Stomach smooth muscle (tissue), 2 donors: Measurements from ENCODE around the gene CABP5.

Experiments used
- H3K27ac ChIP-seq: one replicate; pipeline ENCODE4 v1.7.0; 2013; ENCODE audit warnings: mild to moderate bottlenecking, low read length, inconsistent platforms
- H3K27me3 ChIP-seq, 2 donors: one replicate each; pipeline ENCODE4 v1.7.0; 2013; ENCODE audit warnings: low read length in 2 of 2; ENCODE audit not compliant: insufficient read depth in 2 of 2, control insufficient read depth in 1 of 2
- H3K36me3 ChIP-seq, 2 donors: one replicate each; pipeline ENCODE4 v1.7.0; 2013; ENCODE audit warnings: low read length in 2 of 2; ENCODE audit not compliant: control insufficient read depth in 2 of 2, insufficient read depth in 2 of 2
- H3K4me1 ChIP-seq: one replicate; pipeline ENCODE4 v1.7.0; 2013; ENCODE audit warnings: low read length; ENCODE audit not compliant: control insufficient read depth, insufficient read depth
- H3K4me3 ChIP-seq, 2 donors: one replicate each; pipeline ENCODE4 v1.7.0; 2013; ENCODE audit warnings: low read length in 2 of 2
- H3K9ac ChIP-seq, 2 donors: one replicate each; pipeline ENCODE4 v1.7.0; 2013; ENCODE audit warnings: low read length in 2 of 2, mild to moderate bottlenecking in 1 of 2
- H3K9me3 ChIP-seq, 2 donors: one replicate each; pipeline ENCODE4 v1.7.0; 2013; ENCODE audit warnings: low read length in 2 of 2; ENCODE audit not compliant: control insufficient read depth in 2 of 2
- donor health status: healthy.
- donor health status: Pancreatic carcinoma.

The CABP5 gene

DNA sequence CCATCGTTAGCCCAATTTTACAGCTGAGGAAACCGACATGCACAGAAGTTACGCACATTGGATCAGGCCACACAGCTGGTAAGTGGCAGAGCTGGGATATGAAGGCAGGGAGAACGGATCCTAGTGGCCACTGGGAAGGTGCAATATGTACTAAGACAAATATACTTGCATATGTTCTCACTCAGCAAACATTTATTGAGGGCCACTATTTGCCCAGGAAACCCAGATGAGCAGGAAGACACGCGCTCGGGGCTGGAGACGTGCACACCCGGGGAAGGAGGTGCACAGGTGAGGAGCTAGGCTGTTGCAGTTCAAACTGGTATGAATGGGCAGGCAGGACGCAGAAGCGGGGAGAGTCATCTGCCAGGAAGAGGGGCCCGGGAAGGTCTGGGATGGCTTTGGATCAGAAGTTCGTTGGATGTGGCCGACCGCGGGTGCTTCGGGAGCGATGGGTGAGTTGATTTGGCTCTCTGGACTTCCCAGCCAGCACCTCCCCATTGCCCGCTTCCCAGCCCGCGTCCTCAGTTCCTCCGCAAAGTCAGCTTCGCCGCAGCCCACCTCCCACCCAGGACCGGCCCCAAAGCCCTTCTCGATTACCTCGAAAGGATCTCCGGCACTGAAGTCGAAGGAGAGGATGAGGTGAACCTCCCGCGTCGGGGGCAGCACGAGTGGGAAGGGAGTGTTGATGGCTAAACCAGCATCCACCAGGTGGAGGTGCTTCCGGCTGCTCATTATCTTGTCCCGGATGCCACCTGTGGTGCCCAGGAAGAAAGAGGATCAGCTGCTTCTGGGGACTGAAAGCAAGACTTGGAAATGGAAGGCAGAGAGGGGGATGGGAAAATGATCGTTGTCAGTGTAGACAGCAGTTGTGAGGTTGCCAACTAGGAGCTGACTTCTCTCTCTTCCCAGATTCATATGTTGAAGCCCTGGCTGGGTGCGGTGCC lies 17.8 kb upstream of the CABP5 start:
- Histone ChIP-seq H3K36me3 (peaks cover 9 to 11% of the 10 kb centered on the region in 2 donors), H3K27ac (no peak overlapping the region), H3K4me1 (no peaks in the 10 kb centered on the region), H3K27me3 (no peaks in the 10 kb centered on the region), H3K4me3 (no peak overlapping the region), H3K9me3 (no peaks in the 10 kb centered on the region), H3K9ac (no peak overlapping the region)

DNA sequence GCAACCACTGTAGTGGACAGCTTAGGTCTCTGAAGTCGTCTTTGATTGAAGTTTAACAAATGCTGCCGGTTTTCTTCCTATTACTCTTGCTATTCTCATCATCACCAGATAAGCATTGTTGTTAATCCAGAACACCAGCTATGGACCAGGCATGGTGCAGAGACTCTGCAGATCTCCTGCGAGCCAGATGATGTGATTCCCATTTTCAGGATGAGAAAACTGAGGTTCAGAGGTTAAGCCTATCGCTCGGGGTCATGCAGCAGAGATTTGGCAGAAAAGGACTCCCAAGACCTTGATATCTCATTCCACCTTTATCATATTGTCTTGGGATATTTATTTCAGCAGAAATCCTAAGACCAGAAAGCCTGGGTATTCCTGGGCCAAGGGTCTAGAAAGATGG lies 16.5 kb upstream of the CABP5 start:
- Histone ChIP-seq H3K27ac (no peak overlapping the region), H3K4me1 (no peaks in the 10 kb centered on the region), H3K9me3 (no peaks in the 10 kb centered on the region), H3K36me3 (peaks cover 3 to 7% of the 10 kb centered on the region in 2 donors), H3K4me3 (no peak overlapping the region), H3K27me3 (no peaks in the 10 kb centered on the region), H3K9ac (no peak overlapping the region)

DNA sequence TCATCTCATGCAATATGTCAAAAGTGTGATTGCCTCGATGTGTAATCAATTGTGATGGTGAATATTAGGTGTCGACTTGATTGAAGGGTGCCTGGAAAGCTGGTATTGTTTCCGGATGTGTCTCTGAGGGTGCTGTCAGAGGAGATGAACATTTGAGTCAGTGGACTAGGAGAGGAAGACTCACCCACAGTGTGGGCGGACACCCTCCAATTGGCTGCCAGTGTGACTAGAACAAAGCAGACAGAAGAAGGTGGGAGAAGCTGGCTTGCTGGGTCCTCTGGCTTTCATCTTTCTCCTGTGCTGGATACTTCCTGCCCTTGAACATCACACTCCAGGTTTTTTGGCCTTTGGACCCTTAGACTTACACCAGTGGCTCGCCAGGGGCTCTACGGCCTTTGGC lies 15.5 kb upstream of the CABP5 start:
- no peaks in the 10 kb centered on the region for H3K4me1 ChIP-seq
- no peak overlapping the region for H3K4me3 ChIP-seq
- peaks cover 5 to 7% of the 10 kb centered on the region in 2 donors for H3K36me3 ChIP-seq

DNA sequence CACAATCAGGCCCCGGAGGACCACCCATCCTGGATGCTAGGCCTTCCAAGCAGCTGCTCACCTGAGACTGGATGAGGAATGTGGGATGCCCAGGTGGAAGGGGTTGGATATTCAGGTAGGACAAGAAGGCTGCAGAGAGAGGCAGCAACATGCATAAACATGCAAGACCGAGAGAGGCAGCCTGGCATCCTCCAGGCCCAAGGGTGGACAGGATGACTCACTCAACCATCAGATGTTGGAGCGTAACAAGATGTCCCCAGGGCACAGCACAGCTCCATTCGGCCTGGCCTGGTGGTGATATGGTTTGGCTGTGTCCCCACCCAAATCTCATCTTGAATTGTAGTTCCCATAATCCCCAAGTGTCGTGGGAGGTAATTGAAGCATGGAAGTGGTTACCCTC lies 10.0 kb upstream of the CABP5 start:
- H3K9ac ChIP-seq: no peak overlapping the region

More for the DNA sequence above, 15.5 kb upstream of the CABP5 start:
- Histone ChIP-seq H3K27ac (no peak overlapping the region), H3K9ac (no peak overlapping the region), H3K27me3 (no peaks in the 10 kb centered on the region), H3K9me3 (no peaks in the 10 kb centered on the region)

DNA sequence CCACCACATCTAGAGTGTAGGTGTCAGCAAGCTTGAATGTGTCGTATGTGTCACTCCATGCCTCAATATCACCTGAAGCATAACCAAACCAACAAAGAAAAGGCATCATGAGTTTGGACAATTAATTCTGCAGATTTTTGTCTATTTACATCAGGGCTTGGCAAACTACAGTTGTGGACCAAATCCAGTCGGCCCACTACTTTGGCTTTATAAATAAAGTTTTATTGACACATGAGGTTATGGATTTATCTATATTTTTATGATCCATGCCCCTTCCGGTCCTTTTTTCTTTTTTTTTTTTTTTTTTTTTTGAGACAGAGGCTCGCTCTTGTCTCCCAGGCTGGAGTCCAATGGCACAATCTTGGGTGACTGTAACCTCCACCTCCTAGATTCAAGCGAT lies 9.2 kb upstream of the CABP5 start:
- no peaks in the 10 kb centered on the region for H3K9me3 ChIP-seq
- no peak overlapping the region for H3K9ac ChIP-seq
- H3K27me3 ChIP-seq: no peaks in the 10 kb centered on the region
- no peak overlapping the region for H3K27ac ChIP-seq
- no peak overlapping the region for H3K4me3 ChIP-seq
- H3K4me1 ChIP-seq: no peaks in the 10 kb centered on the region
- peaks cover 30 to 39% of the 10 kb centered on the region in 2 donors for H3K36me3 ChIP-seq

More for the DNA sequence above, 10.0 kb upstream of the CABP5 start:
- H3K27ac ChIP-seq: no peak overlapping the region
- no peaks in the 10 kb centered on the region for H3K9me3 ChIP-seq
- peaks cover 23 to 33% of the 10 kb centered on the region in 2 donors for H3K36me3 ChIP-seq
- H3K4me3 ChIP-seq: no peak overlapping the region
- no peaks in the 10 kb centered on the region for H3K27me3 ChIP-seq
- no peaks in the 10 kb centered on the region for H3K4me1 ChIP-seq

DNA sequence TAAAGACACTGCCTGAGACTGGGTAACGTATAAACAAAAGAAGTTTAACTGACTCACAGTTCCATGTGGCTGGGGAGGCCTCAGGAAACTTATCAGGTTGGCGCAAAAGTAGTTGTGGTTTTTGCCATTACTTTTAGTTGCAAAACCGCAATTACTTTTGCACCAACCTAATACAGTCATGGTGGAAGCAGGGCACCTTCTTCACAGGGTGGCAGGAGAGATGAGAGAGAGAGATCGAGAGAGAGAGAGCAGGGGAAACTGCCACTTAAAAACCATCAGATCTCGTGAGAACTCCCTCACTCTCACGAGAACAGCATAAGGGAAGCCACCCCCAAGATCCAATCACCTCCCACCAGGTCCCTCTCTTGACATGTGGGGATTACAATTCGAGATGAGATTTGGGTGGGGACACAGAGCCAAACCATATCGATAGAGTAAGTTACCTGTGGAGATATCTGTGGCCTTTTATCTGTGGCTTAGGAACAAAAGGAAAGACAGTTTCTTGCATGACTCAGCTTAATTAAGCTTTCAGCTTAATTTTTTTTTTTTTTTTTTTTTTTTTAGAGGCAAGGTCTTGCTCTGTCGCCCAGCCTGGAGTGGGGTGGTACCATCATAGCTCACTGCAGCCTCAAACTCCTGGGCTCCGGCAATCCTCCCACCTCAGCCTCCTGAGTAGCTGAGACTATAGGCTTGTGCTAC lies 7.6 kb upstream of the CABP5 start:
- no peak overlapping the region for H3K4me3 ChIP-seq
- H3K27me3 ChIP-seq: no peaks in the 10 kb centered on the region
- no peaks in the 10 kb centered on the region for H3K9me3 ChIP-seq
- H3K36me3 ChIP-seq: peaks cover 36 to 40% of the 10 kb centered on the region in 2 donors
- no peak overlapping the region for H3K27ac ChIP-seq
- no peak overlapping the region for H3K9ac ChIP-seq
- no peaks in the 10 kb centered on the region for H3K4me1 ChIP-seq

DNA sequence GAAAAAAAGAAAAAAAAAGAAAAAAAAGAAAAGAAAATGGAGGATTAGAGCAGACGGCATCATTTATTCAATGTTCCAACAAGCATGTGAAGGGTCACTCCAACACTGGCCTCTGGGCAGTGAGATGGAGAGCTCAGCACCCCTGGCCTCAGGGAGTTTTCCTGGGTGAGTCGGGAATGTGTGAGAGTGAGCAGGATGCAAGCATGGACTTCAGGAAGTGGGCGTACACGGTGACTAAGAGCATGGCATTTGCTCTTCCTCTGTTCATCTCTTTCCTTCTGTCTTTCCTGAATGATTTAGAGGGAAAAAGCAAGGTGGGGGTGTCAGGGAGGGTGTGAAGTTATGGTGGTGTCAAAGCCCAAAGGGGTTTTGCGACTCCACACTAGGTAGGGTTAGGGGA lies 682 bp upstream of the CABP5 start:
- Histone ChIP-seq H3K9ac (no peak overlapping the region), H3K27me3 (peaks cover 7 to 9% of the 10 kb centered on the region in 2 donors), H3K4me3 (no peak overlapping the region), H3K27ac (no peak overlapping the region), H3K9me3 (peaks cover 0 to 3% of the 10 kb centered on the region in 2 donors), H3K36me3 (peaks cover 7 to 18% of the 10 kb centered on the region in 2 donors), H3K4me1 (no peaks in the 10 kb centered on the region)

DNA sequence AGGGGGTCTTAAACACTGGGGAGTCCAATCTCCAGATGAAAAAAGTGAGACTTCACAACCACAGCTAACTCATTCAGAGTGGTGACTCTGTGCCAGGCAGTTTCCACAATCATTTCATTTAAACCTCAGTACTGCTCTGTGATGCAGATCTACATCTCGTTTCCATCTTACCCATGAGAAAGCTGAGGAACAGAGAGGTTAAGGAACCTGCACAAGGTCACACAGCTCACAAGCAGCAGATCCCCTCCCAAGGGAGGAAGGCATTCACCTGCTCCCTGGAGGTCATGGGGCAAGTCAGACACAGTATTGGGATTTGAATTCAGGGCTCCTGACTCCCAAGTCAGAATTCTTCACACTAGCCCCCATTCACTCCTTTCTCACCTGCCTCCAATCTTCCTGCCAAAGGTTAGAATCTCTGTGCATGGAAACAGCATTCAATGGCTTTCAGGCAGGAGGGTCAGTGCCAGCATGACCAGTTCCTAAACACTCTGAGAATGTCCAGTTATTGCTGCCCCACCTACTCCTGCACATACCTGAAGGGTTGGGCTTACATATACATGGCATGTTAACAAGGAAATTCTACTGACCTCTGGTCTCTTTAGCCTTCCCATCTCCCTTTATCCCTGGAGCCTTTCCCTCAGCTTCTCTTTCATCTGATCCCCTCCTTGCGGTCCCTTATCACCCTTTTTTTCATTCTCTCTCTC lies 1.9 kb downstream of the CABP5 start:
- Histone ChIP-seq H3K36me3 (no peaks in the 10 kb centered on the region), H3K27me3 (peaks cover 7 to 9% of the 10 kb centered on the region in 2 donors), H3K27ac (no peak overlapping the region), H3K9me3 (peaks cover under 1 to 3% of the 10 kb centered on the region in 2 donors), H3K4me1 (no peaks in the 10 kb centered on the region), H3K9ac (no peak overlapping the region), H3K4me3 (no peak overlapping the region)

DNA sequence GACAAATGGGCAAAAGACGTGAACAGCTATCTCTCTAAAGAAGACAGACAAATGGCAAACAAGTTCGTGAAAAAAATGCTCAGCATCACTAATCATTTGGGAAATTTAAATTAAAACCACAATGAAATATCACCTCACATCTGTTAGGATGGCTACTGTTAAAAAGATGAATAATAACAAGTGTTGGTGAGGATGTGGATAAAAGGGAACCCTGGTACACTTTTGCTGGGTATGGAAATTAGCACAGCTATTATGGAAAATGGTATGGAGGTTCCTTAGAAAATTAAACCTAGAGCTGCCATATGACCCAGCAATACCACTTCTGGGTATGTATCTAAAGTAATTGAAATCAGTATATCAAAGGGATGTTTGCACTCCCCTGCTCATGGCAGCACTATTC lies 7.1 kb downstream of the CABP5 start:
- Histone ChIP-seq H3K27ac (no peak overlapping the region), H3K4me1 (no peaks in the 10 kb centered on the region), H3K36me3 (no peaks in the 10 kb centered on the region), H3K9me3 (peaks cover 5 to 7% of the 10 kb centered on the region in 2 donors), H3K27me3 (peaks cover 1 to 2% of the 10 kb centered on the region in 2 donors), H3K9ac (no peak overlapping the region), H3K4me3 (no peak overlapping the region)

DNA sequence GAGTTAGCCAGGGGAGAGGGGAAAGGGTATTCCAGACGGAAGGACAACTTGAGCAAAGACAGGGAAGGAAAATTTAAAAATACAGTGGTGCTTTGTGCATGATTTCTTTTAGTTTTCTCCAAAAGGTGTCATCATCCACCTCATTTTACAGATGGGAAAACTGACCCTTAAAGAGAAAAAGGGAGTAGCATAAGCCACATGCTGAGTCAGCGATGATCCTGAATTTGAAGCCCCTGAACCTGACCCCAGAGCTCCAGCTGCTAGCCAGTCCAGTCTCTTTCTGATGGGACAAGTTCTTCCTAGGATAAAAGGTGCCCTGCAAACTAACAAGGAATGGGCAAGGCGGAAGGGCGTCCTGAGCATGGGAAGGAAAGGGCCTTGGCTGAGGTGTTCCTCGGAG lies 10.3 kb downstream of the CABP5 start:
- Histone ChIP-seq H3K4me1 (no peaks in the 10 kb centered on the region), H3K36me3 (no peaks in the 10 kb centered on the region), H3K27ac (no peak overlapping the region)

More for the DNA sequence above, 10.3 kb downstream of the CABP5 start:
- peaks cover 0 to 6% of the 10 kb centered on the region in 2 donors for H3K27me3 ChIP-seq
- no peak overlapping the region for H3K4me3 ChIP-seq
- H3K9me3 ChIP-seq: peaks cover 5 to 7% of the 10 kb centered on the region in 2 donors
- no peak overlapping the region for H3K9ac ChIP-seq
